ENCODE measurements around the gene ADAT1.
A peak's percentile ranks its signal among the peaks of the same experiment; 100 is the strongest.

The ADAT1 gene, protein sequence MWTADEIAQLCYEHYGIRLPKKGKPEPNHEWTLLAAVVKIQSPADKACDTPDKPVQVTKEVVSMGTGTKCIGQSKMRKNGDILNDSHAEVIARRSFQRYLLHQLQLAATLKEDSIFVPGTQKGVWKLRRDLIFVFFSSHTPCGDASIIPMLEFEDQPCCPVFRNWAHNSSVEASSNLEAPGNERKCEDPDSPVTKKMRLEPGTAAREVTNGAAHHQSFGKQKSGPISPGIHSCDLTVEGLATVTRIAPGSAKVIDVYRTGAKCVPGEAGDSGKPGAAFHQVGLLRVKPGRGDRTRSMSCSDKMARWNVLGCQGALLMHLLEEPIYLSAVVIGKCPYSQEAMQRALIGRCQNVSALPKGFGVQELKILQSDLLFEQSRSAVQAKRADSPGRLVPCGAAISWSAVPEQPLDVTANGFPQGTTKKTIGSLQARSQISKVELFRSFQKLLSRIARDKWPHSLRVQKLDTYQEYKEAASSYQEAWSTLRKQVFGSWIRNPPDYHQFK

DNA sequence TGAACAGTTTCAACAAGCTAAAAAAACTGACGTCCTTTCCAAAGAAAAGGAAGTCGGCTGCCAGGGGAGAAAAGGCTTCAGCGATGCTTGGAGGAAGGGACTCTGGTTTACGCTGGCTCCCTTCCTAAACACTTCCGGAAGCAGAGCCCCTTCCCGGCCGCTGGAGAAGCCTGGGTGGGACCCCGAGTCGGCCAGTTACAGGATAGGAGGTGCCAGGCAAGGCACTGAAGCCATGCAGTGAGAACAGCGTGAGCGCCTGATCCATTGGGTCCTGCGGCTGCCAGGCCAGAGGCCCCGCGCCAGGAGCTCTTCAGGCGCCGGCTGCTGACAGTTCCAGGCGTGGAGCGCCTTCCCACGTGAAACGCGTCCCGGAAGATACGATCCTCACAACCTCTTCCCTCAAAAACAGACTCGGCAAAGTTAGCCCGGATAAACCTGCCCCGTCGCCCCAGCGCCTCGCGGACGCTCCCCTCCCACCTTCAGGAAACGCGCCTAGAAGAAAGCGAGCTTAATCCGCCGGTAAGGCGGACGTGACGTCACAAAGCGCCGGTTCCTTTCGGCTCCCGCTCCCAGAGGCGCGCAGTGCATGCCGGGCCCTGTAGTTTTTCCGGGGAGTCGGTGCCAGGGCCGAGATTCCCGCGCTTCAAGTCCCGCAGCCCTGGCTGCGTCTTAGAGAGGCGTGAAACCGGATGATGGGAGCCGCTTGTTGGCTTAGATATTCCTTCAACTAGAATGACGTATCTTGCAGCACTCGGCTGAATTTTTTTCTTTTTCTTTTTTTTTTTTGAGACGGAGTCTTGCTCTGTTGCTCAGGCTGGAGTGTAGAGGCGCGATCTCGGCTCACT is at the start of gene ADAT1:
Gene ADAT1 (minus strand): TSS at position 521 of the 845 bp plus-strand sequence. CDS start 2,482 bp downstream, outside the sequence.
- peak; percentile 98 for DNase-seq

DNA sequence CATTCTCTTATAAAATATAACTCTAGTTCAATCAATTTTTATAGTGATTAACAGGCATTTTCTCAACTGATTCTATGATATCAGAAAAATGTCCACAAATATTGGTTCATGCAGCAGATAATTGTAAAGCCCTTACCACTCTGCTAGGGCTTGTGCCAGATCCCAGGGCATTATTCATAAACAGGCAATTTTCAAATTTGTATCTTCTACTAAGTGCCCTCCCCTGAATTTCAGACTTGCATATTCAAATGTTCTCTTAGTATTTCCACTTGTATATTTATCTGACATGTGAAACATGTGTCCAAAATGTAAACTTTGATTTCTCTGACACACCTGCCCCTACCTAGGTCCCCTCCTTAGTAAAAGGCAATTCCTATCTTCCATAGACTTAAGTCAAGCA is 44.4 kb upstream of the ADAT1 start:
- no peak for DNase-seq

DNA sequence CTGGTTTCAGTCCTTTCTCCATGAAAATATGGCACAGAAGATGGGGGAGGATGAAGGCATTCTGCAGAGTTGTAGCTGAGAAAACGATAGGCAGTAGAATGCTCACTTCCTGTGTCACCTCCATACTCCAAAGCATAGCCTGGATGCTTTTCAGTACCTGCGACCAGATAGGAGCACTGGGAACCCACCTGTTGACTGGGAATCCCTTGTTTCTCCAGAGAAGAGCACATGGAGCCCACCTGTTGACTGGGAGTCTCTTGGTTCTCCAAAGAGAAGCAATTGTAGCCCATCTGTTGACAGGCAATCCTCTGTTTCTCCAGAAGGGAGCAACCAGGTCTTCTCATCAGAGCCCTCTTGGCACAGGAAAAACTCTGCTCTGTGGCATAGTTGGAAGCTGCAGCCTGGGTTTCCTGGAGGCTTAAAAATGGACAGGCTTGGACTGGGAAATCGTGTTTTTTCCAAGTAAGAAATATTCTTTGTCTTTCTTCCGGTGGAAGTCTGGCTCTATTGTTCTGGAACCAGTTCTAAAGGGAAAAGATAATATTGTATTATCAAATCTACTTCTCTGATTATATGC is 37.7 kb upstream of the ADAT1 start:
- no peak for DNase-seq

DNA sequence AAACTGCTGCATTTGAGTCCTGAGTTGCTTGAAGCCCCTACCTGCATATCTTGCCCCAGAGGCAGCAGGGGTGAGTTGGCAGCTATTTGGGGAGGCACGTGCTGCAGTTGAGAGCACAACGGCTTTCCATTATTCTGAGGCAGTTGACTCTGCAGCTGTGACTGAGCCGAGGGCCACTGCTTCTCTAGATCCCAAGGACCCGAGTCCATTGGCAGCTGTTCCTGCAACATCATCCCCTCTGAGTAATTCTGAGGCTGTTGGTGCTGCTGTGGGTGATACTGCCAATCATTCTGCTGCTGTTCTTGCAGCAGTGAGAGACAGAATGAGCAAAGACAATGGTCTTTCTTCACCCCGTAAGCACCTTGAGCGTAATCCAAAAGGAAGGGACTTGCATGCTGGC is 37.2 kb upstream of the ADAT1 start:
- DNase-seq = no peak

DNA sequence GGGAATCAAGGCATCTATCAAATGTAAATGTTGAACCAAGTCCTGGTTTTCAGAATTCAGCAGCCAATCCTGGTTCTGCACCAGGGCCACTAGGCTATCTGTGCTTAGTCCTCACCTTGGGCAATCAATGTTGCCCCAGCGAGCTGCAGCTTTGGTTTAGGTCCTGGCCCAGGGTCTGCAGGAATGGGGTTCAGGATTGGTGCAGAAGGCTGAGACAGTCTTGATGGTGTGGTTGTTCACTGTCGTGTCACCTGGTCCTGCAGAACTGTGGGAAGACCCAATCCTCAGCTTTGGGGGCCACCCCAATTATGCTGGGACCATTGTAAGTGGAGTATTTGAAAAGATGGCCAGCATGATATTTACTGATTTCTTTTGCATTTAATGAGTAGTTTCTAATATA is 35.1 kb upstream of the ADAT1 start:
- DNase-seq = no peak

DNA sequence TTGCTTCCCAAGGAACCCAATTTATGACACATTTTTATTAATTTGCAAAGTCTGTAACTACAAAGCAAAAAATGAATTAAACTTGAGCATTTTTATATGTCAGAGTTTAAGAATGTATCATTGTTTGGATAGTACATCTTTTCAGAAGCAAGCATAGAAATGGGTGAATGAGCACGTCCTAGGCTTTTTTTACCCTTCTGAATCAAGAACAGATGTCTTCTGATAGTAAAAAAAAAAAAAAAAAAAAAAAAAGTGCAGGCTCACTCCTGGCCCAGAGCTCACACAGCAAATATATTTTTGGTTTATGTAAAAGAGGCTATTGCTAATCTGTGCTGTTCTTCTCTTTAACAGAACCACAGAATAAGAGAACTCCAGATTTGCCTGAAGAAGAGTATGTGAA is 30.8 kb upstream of the ADAT1 start:
- DNase-seq = no peak

DNA sequence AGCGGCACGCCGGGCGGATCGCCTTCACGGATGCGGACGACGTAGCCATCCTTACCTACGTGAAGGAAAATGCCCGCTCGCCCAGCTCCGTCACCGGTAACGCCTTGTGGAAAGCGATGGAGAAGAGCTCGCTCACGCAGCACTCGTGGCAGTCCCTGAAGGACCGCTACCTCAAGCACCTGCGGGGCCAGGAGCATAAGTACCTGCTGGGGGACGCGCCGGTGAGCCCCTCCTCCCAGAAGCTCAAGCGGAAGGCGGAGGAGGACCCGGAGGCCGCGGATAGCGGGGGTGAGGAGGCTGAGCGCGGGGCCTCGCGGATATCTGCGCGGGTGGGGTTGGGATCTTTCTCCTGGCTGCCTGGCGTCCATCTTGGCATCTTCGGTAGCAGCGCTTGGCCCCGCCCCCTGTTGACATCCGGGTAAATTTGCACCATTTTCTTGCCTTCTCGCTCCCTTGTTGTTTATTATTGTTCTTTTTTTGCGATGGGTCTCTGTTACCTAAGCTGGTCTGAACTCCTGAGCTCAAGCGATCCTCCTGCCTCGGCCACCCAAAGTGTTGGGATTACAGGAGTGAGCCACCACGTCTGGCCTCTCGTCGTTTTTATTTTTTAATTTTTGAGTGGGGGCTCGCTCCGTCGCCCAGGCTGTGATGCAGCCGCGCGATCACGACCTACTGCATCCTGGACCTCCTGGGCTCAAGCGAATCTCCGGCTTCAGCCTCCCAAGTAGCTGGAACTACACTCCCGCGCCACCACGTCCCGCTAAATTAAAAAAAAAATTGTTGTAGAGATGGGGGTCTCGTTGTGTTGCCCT is 25.4 kb upstream of the ADAT1 start:
- DNase-seq = peak; percentile 65

DNA sequence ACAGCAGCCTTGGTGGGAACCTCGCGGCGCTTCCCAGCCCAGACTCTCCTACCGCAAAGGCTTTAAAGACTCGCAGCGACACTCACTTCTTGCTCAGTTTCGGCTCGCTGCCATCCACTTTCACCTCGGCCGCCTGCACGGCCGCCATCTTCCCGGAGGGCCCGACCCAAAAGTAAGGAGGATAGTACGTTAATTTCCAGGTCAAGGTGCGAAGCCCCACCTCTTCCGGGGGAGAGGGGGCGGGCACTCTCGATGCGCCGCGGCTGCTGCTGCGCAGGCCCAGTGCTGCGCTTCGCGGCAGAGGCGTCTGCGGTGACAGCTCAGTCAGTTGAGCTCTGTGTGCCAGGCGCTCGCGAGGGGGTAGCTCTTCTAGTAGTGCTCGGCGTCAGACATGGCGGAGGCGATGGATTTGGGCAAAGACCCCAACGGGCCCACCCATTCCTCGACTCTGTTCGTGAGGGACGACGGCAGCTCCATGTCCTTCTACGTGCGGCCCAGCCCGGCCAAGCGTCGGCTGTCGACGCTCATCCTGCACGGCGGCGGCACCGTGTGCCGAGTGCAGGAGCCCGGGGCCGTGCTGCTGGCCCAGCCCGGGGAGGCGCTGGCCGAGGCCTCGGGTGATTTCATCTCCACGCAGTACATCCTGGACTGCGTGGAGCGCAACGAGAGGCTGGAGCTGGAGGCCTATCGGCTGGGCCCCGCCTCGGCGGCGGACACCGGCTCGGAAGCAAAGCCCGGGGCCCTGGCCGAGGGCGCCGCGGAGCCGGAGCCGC is 24.6 kb upstream of the ADAT1 start, which contains the start of the genes KARS1 and TERF2IP:
Gene KARS1 (minus strand): TSS at position 174 of the 773 bp plus-strand sequence. CDS start 26 bp downstream, at position 148.
Gene TERF2IP (plus strand): TSS at position 282 of the 773 bp plus-strand sequence. CDS start 110 bp downstream, at position 392.
- peak; percentile 86 for DNase-seq

DNA sequence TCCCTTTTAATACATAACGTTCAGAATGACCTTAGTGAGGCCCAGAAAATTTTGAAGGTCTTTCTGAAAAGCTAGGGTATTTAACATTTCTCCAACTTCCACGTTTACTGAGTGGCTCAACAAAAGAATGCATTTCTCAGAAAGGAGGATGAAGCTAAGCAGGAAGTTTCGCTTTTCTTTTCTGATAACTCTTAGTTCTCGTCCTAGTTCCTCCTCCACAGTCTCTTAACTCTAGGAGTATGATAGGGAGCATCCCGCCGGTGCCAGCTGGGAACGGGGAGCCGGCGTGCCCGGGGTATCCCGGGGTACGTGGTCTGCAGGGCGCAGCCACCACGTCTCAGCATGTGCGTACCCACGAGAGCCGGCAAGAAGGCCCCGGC is 24.0 kb upstream of the ADAT1 start:
- no peak for DNase-seq

DNA sequence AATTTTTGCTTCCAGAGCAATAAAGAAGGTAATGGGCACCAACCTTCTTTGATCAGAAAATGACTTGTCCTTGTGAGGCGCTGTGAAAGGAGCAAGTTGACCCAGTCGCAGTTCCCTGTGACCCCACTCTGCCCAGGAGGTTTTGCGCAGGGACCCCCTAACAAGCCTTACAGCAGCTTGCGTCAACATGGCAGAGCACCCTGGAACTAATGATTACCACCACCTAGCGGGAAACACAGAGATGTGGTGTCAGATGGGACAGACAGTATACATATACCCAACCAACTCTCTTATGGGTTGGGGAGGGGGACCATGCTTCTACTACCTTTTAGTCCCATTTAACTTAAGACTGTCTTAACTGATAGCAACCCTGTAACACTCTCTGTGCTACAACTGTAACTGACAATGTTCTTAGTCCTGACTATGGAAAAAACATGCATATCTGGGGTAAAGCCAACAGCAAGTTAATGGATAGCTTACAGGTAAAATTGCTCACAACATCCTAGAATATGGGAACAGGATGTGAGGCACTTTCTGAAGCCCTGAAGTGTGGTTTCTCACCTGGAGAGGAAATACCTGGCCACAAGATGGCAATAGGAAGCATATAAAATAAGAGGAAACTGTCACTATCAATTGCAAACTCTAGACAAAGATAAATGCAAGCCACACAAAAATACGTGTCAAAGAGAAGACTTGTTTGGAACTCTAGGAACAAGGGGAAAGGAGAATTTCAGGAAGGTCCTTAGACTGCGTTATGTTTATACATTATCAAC is 21.3 kb upstream of the ADAT1 start:
- DNase-seq = no peak

DNA sequence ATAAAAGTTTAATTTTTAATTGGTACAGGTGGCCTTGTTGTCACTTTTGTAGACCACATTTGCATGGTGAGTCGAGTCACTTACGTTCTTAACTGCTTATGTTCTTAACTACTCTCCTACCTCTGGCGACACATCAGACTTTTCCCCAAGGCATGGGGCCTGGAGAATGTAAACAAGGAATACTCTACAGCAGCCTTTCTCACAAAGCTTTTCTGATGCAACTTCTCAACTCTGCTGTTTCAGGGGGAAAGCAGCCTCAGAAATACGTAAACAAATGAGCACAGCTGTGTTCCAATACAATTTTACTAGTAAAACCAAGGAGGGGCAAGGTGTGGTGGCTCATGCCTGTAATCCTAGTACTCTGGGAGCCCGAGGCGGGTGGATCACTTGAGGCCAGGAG is 17.5 kb upstream of the ADAT1 start:
- no peak for DNase-seq

DNA sequence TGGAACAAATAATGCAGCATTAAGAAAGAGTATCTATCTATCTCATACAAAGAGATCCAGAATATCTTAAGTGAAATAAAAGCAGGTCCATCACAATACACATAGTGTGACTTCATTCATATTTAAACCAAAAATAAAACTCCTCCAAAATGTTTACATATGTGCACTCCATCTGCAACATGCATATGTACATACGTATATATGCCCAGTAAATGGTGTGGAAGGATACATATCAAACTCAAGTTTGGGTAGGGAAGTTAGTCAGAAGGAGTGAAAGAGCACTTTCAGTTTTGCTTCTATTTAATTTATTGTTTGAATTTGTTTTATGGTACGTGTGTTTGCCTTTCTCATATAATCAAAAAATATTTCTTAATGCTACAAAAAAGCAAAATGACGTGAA is 12.0 kb upstream of the ADAT1 start:
- no peak for DNase-seq

DNA sequence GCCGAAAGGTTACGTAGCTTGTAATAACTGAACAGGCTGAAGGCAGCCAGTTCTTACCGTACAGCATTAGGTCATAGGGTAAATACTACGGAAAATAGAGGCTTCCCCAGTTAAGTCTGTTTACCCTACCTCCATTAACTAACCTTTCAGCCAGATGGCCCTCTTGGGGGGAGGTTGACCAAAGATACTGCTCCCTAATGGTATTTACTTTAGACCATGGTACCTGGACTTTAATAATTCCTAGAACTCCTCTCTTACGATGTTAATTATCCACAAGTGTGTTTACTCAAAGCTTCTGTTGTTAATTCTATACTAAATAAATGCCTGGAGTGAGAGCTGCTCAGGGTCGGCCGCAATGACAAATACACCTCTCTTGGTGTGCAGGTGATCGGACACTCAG is 9.8 kb upstream of the ADAT1 start:
- DNase-seq = peak; percentile 15

DNA sequence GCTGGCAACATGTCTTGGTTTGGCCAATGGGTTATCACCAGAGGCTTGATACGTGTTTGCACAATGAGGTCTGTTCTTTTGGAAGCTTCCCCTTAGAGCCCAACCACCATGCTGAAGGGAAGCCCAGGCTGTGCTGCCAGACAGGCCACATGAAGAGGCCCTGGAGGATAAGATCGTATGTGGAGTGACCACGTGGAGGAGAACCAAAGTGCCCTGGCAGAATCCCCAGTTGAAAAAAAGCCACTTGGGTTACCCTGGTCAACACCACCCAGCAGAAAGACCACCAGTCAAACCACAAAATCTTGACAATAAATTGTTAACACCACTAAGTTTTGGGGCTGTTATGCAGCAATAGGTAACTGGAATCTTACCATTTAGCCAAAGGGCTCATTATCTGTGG is 7.0 kb upstream of the ADAT1 start:
- DNase-seq = no peak

DNA sequence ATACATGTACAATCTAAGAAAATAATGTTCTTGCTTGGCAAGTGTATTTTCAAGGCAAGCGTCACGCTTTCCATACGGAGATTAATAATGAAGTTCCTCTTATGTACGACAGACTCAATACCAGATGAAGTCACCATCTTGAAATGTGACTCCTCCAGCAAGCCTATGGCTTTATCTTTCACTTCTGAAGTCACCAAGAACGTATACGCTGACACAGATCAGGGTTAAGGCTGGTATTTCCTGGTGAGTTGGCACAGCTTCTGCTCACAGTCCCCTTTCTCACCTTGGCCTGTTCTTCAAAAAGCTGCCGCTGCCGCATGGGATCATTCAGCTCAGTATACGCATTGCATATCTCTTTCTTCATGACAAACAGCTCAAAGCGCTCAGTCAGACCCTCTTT is 6.1 kb upstream of the ADAT1 start:
- no peak for DNase-seq

DNA sequence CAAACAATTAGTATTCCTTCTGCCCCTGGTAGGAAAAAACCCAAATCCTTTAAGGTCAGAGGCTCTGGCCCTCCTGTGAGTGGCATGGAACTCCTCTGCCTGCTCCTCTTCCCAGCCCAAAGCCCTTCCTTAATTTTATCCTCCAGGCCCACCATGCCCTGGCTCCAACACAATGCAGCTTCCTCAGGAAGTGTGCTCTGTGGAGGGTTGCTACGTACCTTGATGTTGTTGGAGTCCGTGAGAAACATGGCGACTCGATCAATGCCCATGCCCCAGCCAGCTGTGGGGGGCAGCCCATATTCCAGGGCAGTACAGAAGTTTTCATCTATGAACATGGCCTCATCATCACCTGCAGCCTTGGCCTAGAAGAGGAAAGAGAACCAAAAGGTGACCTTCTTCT is 5.3 kb upstream of the ADAT1 start:
- DNase-seq = no peak

DNA sequence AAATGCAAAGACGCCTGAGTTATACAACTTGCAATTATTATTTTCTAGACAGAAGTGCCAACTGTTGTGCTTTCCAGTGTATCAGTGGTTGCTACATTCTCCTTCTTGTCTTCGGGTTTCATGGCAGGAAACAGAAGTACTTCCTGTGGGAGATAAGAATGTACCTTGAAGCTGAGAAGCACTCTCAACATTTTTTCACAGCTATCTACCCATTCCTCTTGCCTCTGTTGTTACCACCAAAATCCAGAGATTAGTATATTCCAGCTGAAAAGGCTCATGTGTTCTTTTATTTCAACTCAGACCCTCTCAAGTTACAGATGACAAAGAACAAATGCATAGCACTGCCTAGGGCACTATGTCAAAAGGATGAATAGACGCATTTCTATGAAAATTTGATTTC is 4.8 kb upstream of the ADAT1 start:
- DNase-seq = no peak

DNA sequence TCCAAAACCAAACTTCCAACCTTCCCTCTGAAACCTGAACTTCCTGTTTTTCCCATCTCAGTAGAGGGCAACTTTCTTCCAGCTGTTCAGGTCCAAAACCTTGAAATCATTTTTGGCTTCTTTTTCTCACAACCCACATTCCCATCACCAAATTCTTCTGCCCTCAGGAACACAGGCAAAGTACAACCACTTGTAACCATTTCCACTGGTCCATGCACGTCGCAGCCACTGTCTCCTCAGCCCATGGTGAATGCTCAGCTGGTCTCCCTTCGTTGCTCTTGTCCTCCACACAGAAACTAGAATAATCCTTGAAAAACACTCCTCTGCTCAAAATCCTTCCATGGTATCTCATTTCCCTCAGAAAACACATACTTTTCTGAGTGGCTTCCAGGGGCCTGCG is 3.7 kb upstream of the ADAT1 start:
- no peak for DNase-seq

DNA sequence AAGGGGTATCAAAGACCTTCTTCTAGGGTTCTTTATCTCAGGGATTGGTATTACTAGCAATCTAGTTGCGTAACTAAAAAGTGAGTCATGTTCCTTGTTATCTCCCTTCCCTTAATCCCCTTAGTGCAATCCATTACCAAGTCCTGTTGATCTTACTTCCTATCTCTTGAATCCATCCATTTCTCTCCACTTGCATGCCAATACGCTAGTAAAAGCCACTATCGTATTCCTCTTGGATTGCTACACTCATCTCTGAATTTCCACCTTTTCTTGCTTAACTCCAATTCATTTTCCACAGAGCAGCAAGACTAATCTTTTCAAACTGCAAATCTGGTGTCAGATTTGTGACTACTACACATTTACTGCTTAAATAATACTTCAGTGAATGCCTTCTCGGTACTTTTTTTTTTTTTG is 1.8 kb upstream of the ADAT1 start:
- no peak for DNase-seq

DNA sequence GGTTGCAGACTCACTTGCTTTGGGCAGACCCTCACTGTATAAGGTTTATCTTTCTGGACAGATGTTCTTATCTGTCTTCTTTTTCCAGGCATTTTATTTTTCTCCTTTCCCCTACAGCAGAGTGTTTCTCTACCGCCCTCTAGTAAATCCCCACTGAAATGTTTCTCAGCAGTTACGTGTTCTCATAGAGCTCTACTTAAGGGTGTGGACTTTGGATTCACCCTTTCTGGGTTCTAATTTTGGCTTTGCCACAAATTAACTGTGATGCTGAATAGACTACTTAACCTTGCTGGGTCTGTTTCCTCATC is 2.0 kb downstream of the ADAT1 start:
- no peak for DNase-seq

Measured in NCI-H1092 (cell line).